ENCODE results near the gene LYSMD2. TPM values are rescaled to one million over a fixed set of nuclear protein-coding genes. Genes with fewer than 3 reads are reported as not detected.
"Not testable (repeated sequence)": the region's sequence is repeated elsewhere in the genome, so short reads cannot be mapped to it uniquely, and the experiment has no call there.

The LYSMD2 gene, protein sequence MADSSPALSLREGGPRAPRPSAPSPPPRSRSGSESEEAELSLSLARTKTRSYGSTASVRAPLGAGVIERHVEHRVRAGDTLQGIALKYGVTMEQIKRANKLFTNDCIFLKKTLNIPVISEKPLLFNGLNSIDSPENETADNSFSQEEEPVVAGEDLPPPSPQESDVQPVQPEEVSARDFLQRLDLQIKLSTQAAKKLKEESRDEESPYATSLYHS
- total RNA-seq: 10 to 100 TPM in 3 of 4 donors, 1 to 10 TPM in 1; 8.9 to 18.0 (median 13.8) TPM

DNA sequence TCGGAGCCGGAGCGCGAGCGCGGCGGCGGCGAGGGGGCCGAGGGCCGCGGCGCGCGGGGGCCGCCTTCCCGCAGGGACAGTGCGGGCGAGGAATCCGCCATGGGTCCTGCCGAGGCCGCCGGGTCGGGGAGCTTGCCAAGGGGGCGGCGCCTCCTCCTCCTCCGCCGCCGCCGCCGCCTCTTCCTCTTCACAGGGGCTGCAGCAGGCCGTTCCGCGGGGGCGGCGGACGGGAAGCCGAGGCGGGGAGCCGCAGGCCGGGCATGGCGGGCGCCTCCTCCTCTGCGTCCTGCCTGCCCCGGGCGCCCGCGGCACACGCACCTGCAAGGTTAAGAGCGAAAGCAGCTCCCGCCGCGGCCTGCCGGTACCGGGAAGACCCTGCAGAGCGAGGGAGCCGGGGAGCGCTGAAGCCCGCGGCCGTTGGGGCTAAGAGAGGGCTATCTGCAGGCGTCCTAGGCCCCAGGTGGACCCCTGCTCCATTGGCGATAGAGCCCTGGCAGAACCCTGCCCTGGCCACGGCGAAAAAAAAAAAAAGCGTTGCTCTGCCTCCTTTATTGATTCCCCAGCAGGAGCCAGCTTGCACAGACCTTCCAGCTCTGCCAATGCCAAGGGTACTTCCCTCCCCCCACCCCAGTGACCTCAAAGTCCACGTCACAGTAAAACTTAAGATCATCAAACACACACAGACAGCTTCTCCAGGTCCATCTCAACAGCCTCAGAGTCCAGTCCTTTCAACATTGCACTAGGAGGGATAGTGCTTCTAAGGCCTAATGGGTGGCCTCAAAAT lies at the start of gene LYSMD2:
LYSMD2 (minus strand) TSS at position 134 of the 784 bp plus-strand sequence; CDS start at position 101, 33 bp downstream.
- DNase-seq: peak; percentile 75 to 81
- intact Hi-C loops (cut with DNase I): no loop called here

DNA sequence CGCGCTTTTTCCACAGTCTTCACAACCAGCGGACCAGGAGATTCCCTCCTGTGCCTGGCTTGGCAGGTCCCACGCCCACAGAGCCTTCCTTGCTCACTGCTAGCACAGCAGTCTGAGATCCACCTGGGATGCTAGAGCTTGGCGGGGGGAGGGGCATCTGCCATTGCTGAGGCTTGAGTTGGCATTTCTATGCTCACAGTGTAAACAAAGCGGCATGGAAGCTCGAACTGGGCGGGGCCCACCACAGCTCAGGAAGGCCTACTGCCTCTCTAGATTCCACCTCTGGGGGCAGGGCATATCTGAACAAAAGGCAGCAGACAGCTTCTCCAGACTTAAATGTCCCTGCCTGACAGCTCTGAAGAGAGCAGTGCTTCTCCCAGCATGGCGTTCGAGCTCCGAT lies 49.7 kb upstream of the LYSMD2 start:
- H3K4me3 ChIP-seq (replicated peaks in 1 of 3); H3K4me1 ChIP-seq; DNase-seq; H3K27me3 ChIP-seq; H3K9me3 ChIP-seq; H3K27ac ChIP-seq; intact Hi-C loops (cut with DNase I); H3K36me3 ChIP-seq: not testable (repeated sequence)
- WGBS, 2 donors: 79 to 92% methylated on average over 4 to 11 of the region's 11 CpGs

More for the DNA sequence above, at the start of gene LYSMD2:
- TF ChIP-seq, protein P1, sequence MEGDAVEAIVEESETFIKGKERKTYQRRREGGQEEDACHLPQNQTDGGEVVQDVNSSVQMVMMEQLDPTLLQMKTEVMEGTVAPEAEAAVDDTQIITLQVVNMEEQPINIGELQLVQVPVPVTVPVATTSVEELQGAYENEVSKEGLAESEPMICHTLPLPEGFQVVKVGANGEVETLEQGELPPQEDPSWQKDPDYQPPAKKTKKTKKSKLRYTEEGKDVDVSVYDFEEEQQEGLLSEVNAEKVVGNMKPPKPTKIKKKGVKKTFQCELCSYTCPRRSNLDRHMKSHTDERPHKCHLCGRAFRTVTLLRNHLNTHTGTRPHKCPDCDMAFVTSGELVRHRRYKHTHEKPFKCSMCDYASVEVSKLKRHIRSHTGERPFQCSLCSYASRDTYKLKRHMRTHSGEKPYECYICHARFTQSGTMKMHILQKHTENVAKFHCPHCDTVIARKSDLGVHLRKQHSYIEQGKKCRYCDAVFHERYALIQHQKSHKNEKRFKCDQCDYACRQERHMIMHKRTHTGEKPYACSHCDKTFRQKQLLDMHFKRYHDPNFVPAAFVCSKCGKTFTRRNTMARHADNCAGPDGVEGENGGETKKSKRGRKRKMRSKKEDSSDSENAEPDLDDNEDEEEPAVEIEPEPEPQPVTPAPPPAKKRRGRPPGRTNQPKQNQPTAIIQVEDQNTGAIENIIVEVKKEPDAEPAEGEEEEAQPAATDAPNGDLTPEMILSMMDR (IDR thresholded peaks at IDR 0.05): no peak
- TF ChIP-seq POLR2A (IDR thresholded peaks at IDR 0.05): peak in 1 of 2 donors; percentile 58
- H3K27me3 ChIP-seq: no peaks in the 10 kb centered on the region
- H3K4me1 ChIP-seq: peaks cover 7 to 9% of the 10 kb centered on the region in 2 donors
- WGBS, 2 donors: 3 to 6% methylated on average over 4 to 10 of the region's 67 CpGs
- peak within 1 kb of the TSS; percentile 30 to 82 (median 64) for H3K27ac ChIP-seq
- H3K36me3 ChIP-seq: no peaks in the 10 kb centered on the region
- peak within 1 kb of the TSS; percentile 34 to 47 (median 41) for H3K4me3 ChIP-seq (replicated peaks in 1 of 3)
- H3K9me3 ChIP-seq: no peaks in the 10 kb centered on the region

DNA sequence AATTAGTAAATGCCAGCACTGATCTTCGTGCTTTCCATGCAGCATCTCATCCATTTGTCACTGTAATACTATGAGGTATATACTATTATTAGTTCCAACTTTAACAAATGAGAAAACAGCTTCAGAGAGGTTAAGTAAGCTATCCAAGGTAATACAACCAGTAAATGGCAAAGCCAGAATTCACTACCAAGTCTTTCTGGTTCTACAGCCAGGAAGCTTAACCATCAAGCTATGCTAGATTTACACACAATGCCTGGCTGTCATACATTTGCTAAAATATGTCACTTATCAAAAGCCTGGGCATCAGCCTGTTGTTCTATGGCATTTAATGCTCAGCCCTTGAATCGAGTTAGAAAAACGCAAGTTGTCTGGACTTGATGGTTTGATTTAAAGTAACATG lies 46.5 kb upstream of the LYSMD2 start:
- no peak for DNase-seq
- WGBS, 2 donors: 89 to 94% methylated on average over 3 of the region's 3 CpGs
- Histone ChIP-seq H3K36me3 (peaks cover 0 to 3% of the 10 kb centered on the region in 2 donors), H3K4me1 (no peaks in the 10 kb centered on the region), H3K27ac (no peak overlapping the region), H3K4me3 (replicated peaks in 1 of 3) (no peak overlapping the region), H3K9me3 (no peaks in the 10 kb centered on the region), H3K27me3 (no peaks in the 10 kb centered on the region)
- intact Hi-C loops (cut with DNase I): no loop called here
- TF ChIP-seq, protein P1 (IDR thresholded peaks at IDR 0.05): no peak
- no peak for TF ChIP-seq POLR2A (IDR thresholded peaks at IDR 0.05)

DNA sequence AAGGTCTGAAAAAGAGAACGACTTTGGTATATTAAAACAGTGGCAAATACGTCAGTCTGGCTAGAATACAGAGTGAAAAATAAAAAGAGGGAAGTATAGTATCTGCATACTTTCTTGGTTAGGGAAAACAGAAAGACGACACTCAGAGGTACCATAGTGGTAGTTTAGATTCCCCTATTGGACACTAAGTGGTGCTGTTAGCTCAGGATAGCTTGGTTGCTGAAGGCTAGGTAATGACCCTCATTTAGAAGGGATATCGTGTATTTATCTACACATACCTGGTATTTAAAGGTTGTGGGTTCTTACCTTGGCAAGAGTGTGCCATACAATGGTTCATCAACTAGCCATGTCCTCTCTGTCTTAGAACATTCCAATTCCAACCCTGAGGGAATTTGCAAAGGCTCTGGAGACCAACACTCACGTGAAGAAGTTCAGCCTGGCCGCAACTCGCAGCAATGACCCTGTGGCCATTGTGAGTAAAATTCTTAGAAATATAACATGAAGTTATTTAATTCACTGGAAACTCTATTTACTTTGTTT lies 45.0 kb upstream of the LYSMD2 start:
- 82 to 83% methylated on average over 7 of the region's 7 CpGs for WGBS, 2 donors
- TF ChIP-seq, protein P1 (IDR thresholded peaks at IDR 0.05): peak in 3 of 6 experiments; percentile 3 to 25 (median 18)
- TF ChIP-seq POLR2A (IDR thresholded peaks at IDR 0.05): no peak
- Histone ChIP-seq H3K9me3 (no peaks in the 10 kb centered on the region), H3K27me3 (no peaks in the 10 kb centered on the region), H3K27ac (no peak overlapping the region), H3K4me1 (no peaks in the 10 kb centered on the region), H3K4me3 (replicated peaks in 1 of 3) (no peak overlapping the region), H3K36me3 (peaks cover 0 to 3% of the 10 kb centered on the region in 2 donors)
- intact Hi-C loops (cut with DNase I): no loop called here
- DNase-seq: no peak

DNA sequence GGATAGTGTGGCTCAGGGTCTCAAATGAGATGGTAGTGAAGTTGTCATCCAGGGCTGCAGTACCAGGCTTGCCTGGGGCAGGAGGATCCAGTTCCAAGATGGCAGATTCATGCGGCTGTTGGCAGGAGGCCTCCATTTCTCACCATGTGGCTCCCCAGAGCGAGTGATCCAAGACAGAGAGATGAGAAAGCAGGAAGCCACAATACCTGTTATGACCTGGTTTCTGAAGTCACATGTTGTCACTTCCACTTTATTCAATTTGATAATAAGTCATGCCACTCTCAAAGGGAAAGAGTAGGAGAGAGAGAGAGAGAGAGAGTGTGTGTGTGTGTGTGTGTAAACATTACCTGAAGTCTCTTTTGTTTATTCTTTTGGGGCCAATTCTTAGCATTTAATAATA lies 44.1 kb upstream of the LYSMD2 start:
- WGBS, 2 donors: 73 to 90% methylated on average over 2 of the region's 2 CpGs
- peaks cover 0 to 3% of the 10 kb centered on the region in 2 donors for H3K36me3 ChIP-seq
- no peak for TF ChIP-seq POLR2A (IDR thresholded peaks at IDR 0.05)
- TF ChIP-seq, protein P1 (IDR thresholded peaks at IDR 0.05): no peak

More for the DNA sequence above, 44.1 kb upstream of the LYSMD2 start:
- no peak overlapping the region for H3K4me3 ChIP-seq (replicated peaks in 1 of 3)
- DNase-seq: no peak
- H3K27ac ChIP-seq: no peak overlapping the region
- H3K27me3 ChIP-seq: no peaks in the 10 kb centered on the region
- no peaks in the 10 kb centered on the region for H3K4me1 ChIP-seq
- H3K9me3 ChIP-seq: no peaks in the 10 kb centered on the region
- intact Hi-C loops (cut with DNase I): no loop called here

All from thyroid gland (tissue), 4 donors.